GM13977 (cell line): ENCODE results near the gene ST7.

Experiments used
- DNase-seq: peaks from one replicate; pipeline ENCODE4 v3.0.0; 2012; ENCODE audit warnings: low spot score
- CTCF ChIP-seq: IDR thresholded peaks from 2 replicates; pipeline ENCODE4 v1.5.1; 2012; ENCODE audit warnings: mild to moderate bottlenecking, control low read depth; ENCODE audit not compliant: insufficient read depth; ENCODE audit errors: extremely low read depth, missing control alignments
- in situ Hi-C: fragments of 300-500 bp; cut with MboI; formaldehyde crosslinking; loops from one replicate; pipeline ENCODE4 v1.12.0; 2022; ENCODE audit warnings: low sequenced_read_pairs, low pct_unique_long_range_greater_than_20kb, mixed read lengths, inconsistent platforms; ENCODE audit not compliant: unreplicated experiment

Gene ST7

GRCh38 chr7:116977172-116977571 is 23.9 kb downstream of the ST7 start:
- DNase-seq = no peak
- in situ Hi-C loops = no loop called here
- no peak for TF ChIP-seq CTCF

GRCh38 chr7:116978006-116978405 is 24.7 kb downstream of the ST7 start:
- no peak for DNase-seq
- in situ Hi-C loops = no loop called here
- TF ChIP-seq CTCF = no peak

GRCh38 chr7:116979430-116979829 is 26.1 kb downstream of the ST7 start:
- in situ Hi-C loops = no loop called here
- no peak for DNase-seq
- no peak for TF ChIP-seq CTCF

GRCh38 chr7:116980354-116980753 is 27.1 kb downstream of the ST7 start:
- in situ Hi-C loops = no loop called here
- no peak for DNase-seq
- TF ChIP-seq CTCF = no peak

- no peak for TF ChIP-seq CTCF
- in situ Hi-C loops = no loop called here
- DNase-seq = no peak
These were observed 28.6 kb downstream of the ST7 start for GRCh38 chr7:116981939-116982338.

- in situ Hi-C loops = no loop called here
- TF ChIP-seq CTCF = no peak
- DNase-seq = no peak
These were observed 31.2 kb downstream of the ST7 start for GRCh38 chr7:116984511-116984910.

GRCh38 chr7:116984917-116985316 is 31.6 kb downstream of the ST7 start:
- in situ Hi-C loops = loop anchor here (5.0 kb wide), 1 partner anchor 132 kb away; no protein-coding TSS in a partner anchor
- TF ChIP-seq CTCF = peak; percentile 63
- DNase-seq = no peak
